Adipocyte (in vitro differentiated cells): ENCODE data around the gene SAMD4A.

Experiments used
- DNase-seq: peaks from one replicate; pipeline ENCODE4 v3.0.0-alpha.2; 2015; ENCODE audit warnings: low read depth
- H3K27me3 ChIP-seq: replicated peaks from 2 replicates; pipeline ENCODE4 v1.7.0; 2013; ENCODE audit warnings: mild to moderate bottlenecking, low read length, moderate library complexity; ENCODE audit not compliant: control insufficient read depth, insufficient read depth
- H3K36me3 ChIP-seq: 2 replicates; pipeline ENCODE4 v1.7.0; 2013; ENCODE audit warnings: low read length, mild to moderate bottlenecking, moderate library complexity; ENCODE audit not compliant: control insufficient read depth, insufficient read depth, severe bottlenecking
- H3K4me1 ChIP-seq: 2 replicates; pipeline ENCODE4 v1.7.0; 2013; ENCODE audit warnings: mild to moderate bottlenecking, low read length, moderate library complexity; ENCODE audit not compliant: control insufficient read depth, insufficient read depth
- H3K4me3 ChIP-seq: 2 replicates; pipeline ENCODE4 v1.7.0; 2013; ENCODE audit warnings: mild to moderate bottlenecking, low read length, moderate library complexity
- H3K9ac ChIP-seq: 2 replicates; pipeline ENCODE4 v1.7.0; 2013; ENCODE audit warnings: mild to moderate bottlenecking, low read length, moderate library complexity
- H3K9me3 ChIP-seq: 2 replicates; pipeline ENCODE4 v1.7.0; 2013; ENCODE audit warnings: mild to moderate bottlenecking, low read length, moderate library complexity; ENCODE audit not compliant: control insufficient read depth

Gene SAMD4A

GRCh38 chr14:54582334-54582733 is 15.4 kb downstream of the SAMD4A start:
- Histone ChIP-seq H3K4me3 (no peak overlapping the region), H3K4me1 (peaks cover 8% of the 10 kb centered on the region), H3K36me3 (peaks cover 6% of the 10 kb centered on the region), H3K27me3 (no peaks in the 10 kb centered on the region), H3K9ac (no peak overlapping the region), H3K9me3 (no peaks in the 10 kb centered on the region)
- DNase-seq = no peak

GRCh38 chr14:54584097-54584496 is 17.2 kb downstream of the SAMD4A start:
- no peak for DNase-seq
- H3K27me3 ChIP-seq = no peaks in the 10 kb centered on the region
- peaks cover 2% of the 10 kb centered on the region for H3K4me1 ChIP-seq
- no peaks in the 10 kb centered on the region for H3K9me3 ChIP-seq
- peaks cover 6% of the 10 kb centered on the region for H3K36me3 ChIP-seq
- H3K9ac ChIP-seq = no peak overlapping the region
- no peak overlapping the region for H3K4me3 ChIP-seq

GRCh38 chr14:54585214-54585613 is 18.3 kb downstream of the SAMD4A start:
- Histone ChIP-seq H3K9me3 (no peaks in the 10 kb centered on the region), H3K4me3 (no peak overlapping the region), H3K4me1 (peaks cover 13% of the 10 kb centered on the region)

GRCh38 chr14:54589076-54589475 is 22.1 kb downstream of the SAMD4A start:
- DNase-seq = no peak
- Histone ChIP-seq H3K27me3 (no peaks in the 10 kb centered on the region), H3K9me3 (no peaks in the 10 kb centered on the region), H3K9ac (no peak overlapping the region), H3K36me3 (peaks cover 6% of the 10 kb centered on the region), H3K4me3 (no peak overlapping the region), H3K4me1 (peaks cover 37% of the 10 kb centered on the region)

More at GRCh38 chr14:54585214-54585613, 18.3 kb downstream of the SAMD4A start:
- no peaks in the 10 kb centered on the region for H3K27me3 ChIP-seq
- DNase-seq = no peak
- peaks cover 6% of the 10 kb centered on the region for H3K36me3 ChIP-seq
- H3K9ac ChIP-seq = no peak overlapping the region

GRCh38 chr14:54589843-54590242 is 22.9 kb downstream of the SAMD4A start:
- Histone ChIP-seq H3K9me3 (no peaks in the 10 kb centered on the region), H3K4me1 (peaks cover 45% of the 10 kb centered on the region), H3K4me3 (no peak overlapping the region), H3K27me3 (no peaks in the 10 kb centered on the region), H3K9ac (no peak overlapping the region), H3K36me3 (peaks cover 6% of the 10 kb centered on the region)
- DNase-seq = peak; percentile 30

GRCh38 chr14:54590481-54590880 is 23.6 kb downstream of the SAMD4A start:
- H3K9ac ChIP-seq = no peak overlapping the region
- no peak overlapping the region for H3K4me3 ChIP-seq
- no peaks in the 10 kb centered on the region for H3K9me3 ChIP-seq
- peaks cover 2% of the 10 kb centered on the region for H3K36me3 ChIP-seq
- peaks cover 48% of the 10 kb centered on the region for H3K4me1 ChIP-seq
- H3K27me3 ChIP-seq = no peaks in the 10 kb centered on the region
- peak; percentile 16 for DNase-seq

- H3K4me1 ChIP-seq = peaks cover 48% of the 10 kb centered on the region
- no peak overlapping the region for H3K4me3 ChIP-seq
- peak; percentile 55 for DNase-seq
- H3K27me3 ChIP-seq = no peaks in the 10 kb centered on the region
- no peaks in the 10 kb centered on the region for H3K9me3 ChIP-seq
- no peaks in the 10 kb centered on the region for H3K36me3 ChIP-seq
- no peak overlapping the region for H3K9ac ChIP-seq
Observed at GRCh38 chr14:54591461-54591860, 24.5 kb downstream of the SAMD4A start.

GRCh38 chr14:54591866-54592265 is 24.9 kb downstream of the SAMD4A start:
- Histone ChIP-seq H3K36me3 (no peaks in the 10 kb centered on the region), H3K27me3 (no peaks in the 10 kb centered on the region), H3K4me3 (no peak overlapping the region), H3K4me1 (peaks cover 48% of the 10 kb centered on the region), H3K9ac (no peak overlapping the region), H3K9me3 (no peaks in the 10 kb centered on the region)
- no peak for DNase-seq

GRCh38 chr14:54593860-54594259 is 26.9 kb downstream of the SAMD4A start:
- Histone ChIP-seq H3K9ac (no peak overlapping the region), H3K4me3 (no peak overlapping the region), H3K4me1 (peaks cover 55% of the 10 kb centered on the region), H3K9me3 (no peaks in the 10 kb centered on the region), H3K27me3 (no peaks in the 10 kb centered on the region), H3K36me3 (no peaks in the 10 kb centered on the region)
- peak; percentile 26 for DNase-seq

GRCh38 chr14:54594537-54594936 is 27.6 kb downstream of the SAMD4A start:
- H3K9ac ChIP-seq = no peak overlapping the region
- no peaks in the 10 kb centered on the region for H3K27me3 ChIP-seq
- no peaks in the 10 kb centered on the region for H3K36me3 ChIP-seq
- DNase-seq = peak; percentile 7
- H3K9me3 ChIP-seq = no peaks in the 10 kb centered on the region
- H3K4me3 ChIP-seq = no peak overlapping the region
- H3K4me1 ChIP-seq = peaks cover 48% of the 10 kb centered on the region

GRCh38 chr14:54597795-54598443 is 31.0 kb downstream of the SAMD4A start:
- no peak overlapping the region for H3K4me3 ChIP-seq
- H3K36me3 ChIP-seq = no peaks in the 10 kb centered on the region
- no peaks in the 10 kb centered on the region for H3K27me3 ChIP-seq
- H3K4me1 ChIP-seq = peaks cover 38% of the 10 kb centered on the region
- DNase-seq = peak; percentile 59
- H3K9ac ChIP-seq = no peak overlapping the region
- H3K9me3 ChIP-seq = no peaks in the 10 kb centered on the region
